PC-3 (cell line): ENCODE data around the gene ZFYVE19. TPM values are rescaled to one million over a fixed set of nuclear protein-coding genes. Genes with fewer than 3 reads are reported as not detected.

Experiments used
- ATAC-seq: fragments of 200-7000 bp; cut with Tn5 transposase; 2 replicates; pipeline ENCODE4 v1.9.1; 2020; ENCODE audit warnings: mild to moderate bottlenecking, moderate library complexity
- BruUV-seq: library from RNA; stranded (reverse); fragments of 400-500 nt; replicated peaks from 2 replicates; lab custom pipeline; 2021; lab: Mats Ljungman, UMichigan
- CTCF ChIA-PET: fragments of 300-600 bp; sonication (Branson Sonifier 250); formaldehyde crosslinking; loops from one replicate; lab custom pipeline; 2022; ENCODE audit warnings: antibody characterized with exemption; lab: Charles Lee
- POLR2A ChIA-PET: fragments of 300-600 bp; sonication (Branson Sonifier 250); formaldehyde crosslinking; loops from one replicate; lab custom pipeline; 2022; ENCODE audit warnings: antibody characterized with exemption; ENCODE audit not compliant: unreplicated experiment; lab: Charles Lee
- DNase-seq: peaks from one replicate; pipeline ENCODE4 v3.0.0-alpha.2; 2015
- H2AFZ ChIP-seq: fragments of 300-600 bp; sonication (generic); 2 replicates; pipeline ENCODE4 v1.6.0; 2016; ENCODE audit warnings: antibody characterized with exemption, low read length
- H3F3A ChIP-seq: fragments of 300-600 bp; sonication (generic); one replicate; pipeline ENCODE4 v1.6.0; 2017; ENCODE audit warnings: antibody characterized with exemption, low read length, control low read depth, mild to moderate bottlenecking; ENCODE audit not compliant: unreplicated experiment
- H3K27ac ChIP-seq: fragments of 300-600 bp; sonication (generic); 2 replicates; pipeline ENCODE4 v1.5.1; 2016; ENCODE audit warnings: mild to moderate bottlenecking, low read length
- H3K27me3 ChIP-seq: fragments of 300-600 bp; sonication (generic); 2 replicates; pipeline ENCODE4 v1.6.1; 2016; ENCODE audit warnings: low read length, mixed read lengths
- H3K36me3 ChIP-seq: fragments of 300-600 bp; sonication (generic); 2 replicates; pipeline ENCODE4 v1.6.1; 2016; ENCODE audit warnings: low read depth, mixed run types, low read length, mixed read lengths
- H3K4me1 ChIP-seq: fragments of 300-600 bp; sonication (generic); 2 replicates; pipeline ENCODE4 v1.5.1; 2016; ENCODE audit warnings: low read length; ENCODE audit not compliant: insufficient read depth
- H3K4me2 ChIP-seq: fragments of 300-600 bp; sonication (generic); 2 replicates; pipeline ENCODE4 v1.6.0; 2016; ENCODE audit warnings: low read length
- H3K4me3 ChIP-seq: fragments of 300-600 bp; sonication (generic); 2 replicates; pipeline ENCODE4 v1.5.1; 2016; ENCODE audit warnings: mild to moderate bottlenecking, low read length, mixed read lengths
- H3K79me2 ChIP-seq: fragments of 300-600 bp; sonication (generic); 2 replicates; pipeline ENCODE4 v1.6.1; 2017; ENCODE audit warnings: low read length, mixed read lengths
- H3K9ac ChIP-seq: fragments of 300-600 bp; sonication (generic); 2 replicates; pipeline ENCODE4 v1.6.0; 2016; ENCODE audit warnings: mild to moderate bottlenecking, low read length
- H3K9me2 ChIP-seq: fragments of 300-600 bp; sonication (generic); replicated peaks from 2 replicates; pipeline ENCODE4 v1.6.1; 2016; ENCODE audit warnings: mixed run types, low read length, mixed read lengths
- H3K9me3 ChIP-seq: fragments of 300-600 bp; sonication (generic); 2 replicates; pipeline ENCODE4 v1.6.1; 2016; ENCODE audit warnings: low read length, mixed read lengths
- H4K20me1 ChIP-seq: fragments of 300-600 bp; sonication (generic); 2 replicates; pipeline ENCODE4 v1.6.1; 2016; ENCODE audit warnings: low read length, mixed read lengths
- CTCF ChIP-seq: fragments of 300-600 bp; sonication (generic); conservative IDR thresholded peaks from 2 replicates; pipeline ENCODE4 v1.5.1; 2017; ENCODE audit warnings: antibody characterized with exemption, low read depth, mild to moderate bottlenecking, low read length
- EZH2 ChIP-seq: fragments of 300-600 bp; sonication (generic); IDR thresholded peaks from one replicate; pipeline ENCODE4 v1.6.1; 2017; ENCODE audit warnings: antibody characterized with exemption, mild to moderate bottlenecking, low read length; ENCODE audit not compliant: unreplicated experiment
- EZH2phosphoT487 ChIP-seq: fragments of 300-600 bp; sonication (generic); IDR thresholded peaks from 2 replicates; pipeline ENCODE4 v1.6.1; 2018; ENCODE audit warnings: mild to moderate bottlenecking, antibody characterized with exemption, low read length, borderline replicate concordance
- intact Hi-C: fragments of 100-400 bp; cut with micrococcal nuclease; formaldehyde crosslinking; loops from 2 replicates; pipeline ENCODE4 v1.9.0; 2023
- total RNA-seq: library from RNA; depleted of rRNA; stranded (reverse); fragments of >200 nt; gene quantifications from 2 replicates; pipeline ENCODE4 v1.2.3, GENCODE V29; 2014

The ZFYVE19 gene
- total RNA-seq, 1 experiment from 2014 or later: 32.3 TPM

- Histone ChIP-seq H3K9ac (peak overlapping the region; percentile 36; the same call in 1 of the 2 replicates), H4K20me1 (no peaks in the 10 kb centered on the region), H3K27me3 (no peaks in the 10 kb centered on the region), H3K4me2 (peak overlapping the region; percentile 59), H3K9me2 (no peaks in the 10 kb centered on the region), H3K4me1 (peaks cover 44% of the 10 kb centered on the region), H3K9me3 (no peaks in the 10 kb centered on the region), H3K79me2 (no peaks in the 10 kb centered on the region), H3F3A (peaks cover 3% of the 10 kb centered on the region), H3K4me3 (0 out of 2 replicates have a peak overlapping the region, but pooled peaks have one; percentile 7), H3K36me3 (no peaks in the 10 kb centered on the region), H3K27ac (peak overlapping the region; percentile 87), H2AFZ (no peak overlapping the region)
- ChIA-PET POLR2A (no interaction called here), CTCF (no interaction called here)
- DNase-seq: no peak
- TF ChIP-seq CTCF: no peak
- no peak for TF ChIP-seq EZH2phosphoT487
- TF ChIP-seq EZH2: no peak
- BruUV-seq: no TSS peak
- intact Hi-C loops: no loop called here
- no peak for ATAC-seq
Measured at GRCh38 chr15:40826423-40827075, 19.7 kb downstream of the ZFYVE19 start.

- Histone ChIP-seq H3K9me2 (no peaks in the 10 kb centered on the region), H3K9me3 (no peaks in the 10 kb centered on the region), H3K4me1 (peaks cover 38% of the 10 kb centered on the region), H3K36me3 (no peaks in the 10 kb centered on the region), H3F3A (peaks cover 3% of the 10 kb centered on the region), H4K20me1 (no peaks in the 10 kb centered on the region), H3K79me2 (no peaks in the 10 kb centered on the region), H3K27me3 (no peaks in the 10 kb centered on the region), H3K9ac (no peak within 1 kb of the TSS), H3K4me2 (no peak within 1 kb of the TSS), H2AFZ (no peak within 1 kb of the TSS), H3K27ac (no peak within 1 kb of the TSS), H3K4me3 (no peak within 1 kb of the TSS)
- POLR2A ChIA-PET: interaction anchor here (0.6 to 1.0 kb wide), 2 partner anchors 15 to 57 kb away, joined by 3 to 11 read pairs; partner anchors contain the start of gene SPINT1
- CTCF ChIA-PET: interaction anchor here (0.6 kb wide), 1 partner anchor 29 kb away, joined by 7 read pairs; no protein-coding TSS in a partner anchor
- ATAC-seq (no peak), DNase-seq (no peak)
- BruUV-seq: no TSS peak
- intact Hi-C loops: no loop called here
- TF ChIP-seq EZH2phosphoT487 (no peak), CTCF (no peak), EZH2 (no peak)
Measured at GRCh38 chr15:40828447-40829036, 21.7 kb downstream of the ZFYVE19 start, which contains the start of gene PPP1R14D. Gene PPP1R14D, minus strand, starts transcription at chr15:40828708. Its CDS starts 67 bp downstream, at chr15:40828641.
